ENCODE data around the gene MRAS. TPM values are rescaled to one million over a fixed set of nuclear protein-coding genes. Genes with fewer than 3 reads are reported as not detected.

MRAS gene
- polyA plus RNA-seq, 1 donor from 2014 or later = 52.8 TPM

DNA sequence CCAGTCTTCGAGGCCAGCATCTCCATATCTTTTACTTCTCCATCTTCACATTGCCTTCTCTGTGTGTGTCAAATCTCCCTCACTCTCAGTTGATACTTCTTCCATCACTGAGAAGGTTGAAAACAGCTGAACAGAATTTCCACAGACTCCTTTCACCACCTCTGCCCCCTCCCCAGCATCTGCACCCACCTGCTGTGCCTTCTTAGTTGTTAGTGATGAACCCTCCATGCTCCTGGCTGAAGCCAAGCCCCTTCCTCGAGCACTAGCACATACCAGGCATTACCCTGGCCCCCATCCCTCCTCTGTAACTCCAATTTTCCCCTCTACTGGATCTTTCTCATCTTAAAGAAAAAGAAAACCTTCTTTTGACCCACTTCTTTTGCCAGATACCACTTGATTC lies 58.2 kb downstream of the MRAS start:
- Histone ChIP-seq H3K36me3 (ENCODE audit: insufficient read depth, low read length) (peaks cover 3% of the 10 kb centered on the region), H3F3A (ENCODE audit: insufficient read depth, low read length, poor library complexity, severe bottlenecking) (no peaks in the 10 kb centered on the region)

DNA sequence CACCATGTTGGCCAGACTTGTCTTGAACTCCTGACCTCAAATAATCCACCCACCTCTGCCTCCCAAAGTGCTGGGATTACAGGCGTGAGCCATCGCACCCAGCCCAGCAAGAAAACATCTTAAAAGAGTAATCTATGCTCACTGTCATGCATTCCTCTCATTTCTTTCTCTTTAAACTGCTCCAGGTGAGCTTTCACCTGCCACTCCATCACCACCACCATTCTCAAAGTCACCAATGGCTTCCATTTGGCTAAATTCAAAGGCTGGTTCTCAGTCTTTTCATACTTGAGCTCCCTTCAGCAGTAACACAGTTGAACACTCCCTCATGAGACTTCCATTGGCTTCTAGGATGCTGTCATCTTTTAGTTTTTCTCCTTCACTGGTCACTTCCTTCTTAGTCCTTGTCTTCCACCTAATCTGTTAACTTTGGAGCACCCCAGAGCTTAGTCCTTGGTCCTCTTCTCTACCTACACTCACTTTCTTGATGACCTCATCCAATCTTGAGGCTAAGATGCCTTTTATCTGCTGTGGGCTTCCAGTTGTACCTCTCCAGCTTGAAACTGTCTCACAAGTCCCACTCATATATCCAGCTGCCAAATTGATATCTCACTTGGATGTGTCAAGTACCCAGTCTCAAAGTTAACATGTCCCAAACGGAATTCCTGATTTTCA lies 59.0 kb downstream of the MRAS start:
- Histone ChIP-seq H3K9me2 (ENCODE audit: insufficient read depth, low read length) (no peaks in the 10 kb centered on the region), H4K20me1 (ENCODE audit: insufficient read depth) (no peaks in the 10 kb centered on the region), H3K36me3 (ENCODE audit: insufficient read depth, low read length) (no peaks in the 10 kb centered on the region), H2AFZ (ENCODE audit: low read depth, low read length) (no peak overlapping the region), H3K4me2 (ENCODE audit: low read length) (no peak overlapping the region), H3K27ac (ENCODE audit: low read length) (no peak overlapping the region), H3K9ac (ENCODE audit: low read length) (no peak overlapping the region), H3K4me3 (ENCODE audit: low read length) (no peak overlapping the region), H3K9me3 (ENCODE audit: low read length) (no peaks in the 10 kb centered on the region), H3K79me2 (replicated peaks; ENCODE audit: insufficient read depth, low read length) (no peaks in the 10 kb centered on the region), H3F3A (ENCODE audit: insufficient read depth, low read length, poor library complexity, severe bottlenecking) (no peaks in the 10 kb centered on the region), H3K27me3 (ENCODE audit: insufficient read depth, low read depth, low read length) (no peaks in the 10 kb centered on the region)
- TF ChIP-seq MXI1 (conservative IDR thresholded peaks at IDR 0.05; ENCODE audit: poor library complexity, severe bottlenecking) (no peak), TAF1 (IDR thresholded peaks at IDR 0.05; ENCODE audit: low read depth) (no peak), EP300 (conservative IDR thresholded peaks at IDR 0.05; ENCODE audit: poor library complexity, severe bottlenecking) (no peak), EZH2 (IDR thresholded peaks at IDR 0.05; ENCODE audit: borderline replicate concordance, insufficient read depth, low read length, poor library complexity, severe bottlenecking) (no peak), POLR2AphosphoS5 (IDR thresholded peaks at IDR 0.05) (no peak), RAD21 (conservative IDR thresholded peaks at IDR 0.05) (no peak), SMC3 (conservative IDR thresholded peaks at IDR 0.05; ENCODE audit: poor library complexity) (no peak)
- TF ChIP-seq, protein P1, sequence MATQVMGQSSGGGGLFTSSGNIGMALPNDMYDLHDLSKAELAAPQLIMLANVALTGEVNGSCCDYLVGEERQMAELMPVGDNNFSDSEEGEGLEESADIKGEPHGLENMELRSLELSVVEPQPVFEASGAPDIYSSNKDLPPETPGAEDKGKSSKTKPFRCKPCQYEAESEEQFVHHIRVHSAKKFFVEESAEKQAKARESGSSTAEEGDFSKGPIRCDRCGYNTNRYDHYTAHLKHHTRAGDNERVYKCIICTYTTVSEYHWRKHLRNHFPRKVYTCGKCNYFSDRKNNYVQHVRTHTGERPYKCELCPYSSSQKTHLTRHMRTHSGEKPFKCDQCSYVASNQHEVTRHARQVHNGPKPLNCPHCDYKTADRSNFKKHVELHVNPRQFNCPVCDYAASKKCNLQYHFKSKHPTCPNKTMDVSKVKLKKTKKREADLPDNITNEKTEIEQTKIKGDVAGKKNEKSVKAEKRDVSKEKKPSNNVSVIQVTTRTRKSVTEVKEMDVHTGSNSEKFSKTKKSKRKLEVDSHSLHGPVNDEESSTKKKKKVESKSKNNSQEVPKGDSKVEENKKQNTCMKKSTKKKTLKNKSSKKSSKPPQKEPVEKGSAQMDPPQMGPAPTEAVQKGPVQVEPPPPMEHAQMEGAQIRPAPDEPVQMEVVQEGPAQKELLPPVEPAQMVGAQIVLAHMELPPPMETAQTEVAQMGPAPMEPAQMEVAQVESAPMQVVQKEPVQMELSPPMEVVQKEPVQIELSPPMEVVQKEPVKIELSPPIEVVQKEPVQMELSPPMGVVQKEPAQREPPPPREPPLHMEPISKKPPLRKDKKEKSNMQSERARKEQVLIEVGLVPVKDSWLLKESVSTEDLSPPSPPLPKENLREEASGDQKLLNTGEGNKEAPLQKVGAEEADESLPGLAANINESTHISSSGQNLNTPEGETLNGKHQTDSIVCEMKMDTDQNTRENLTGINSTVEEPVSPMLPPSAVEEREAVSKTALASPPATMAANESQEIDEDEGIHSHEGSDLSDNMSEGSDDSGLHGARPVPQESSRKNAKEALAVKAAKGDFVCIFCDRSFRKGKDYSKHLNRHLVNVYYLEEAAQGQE (IDR thresholded peaks at IDR 0.05; ENCODE audit: borderline replicate concordance) = no peak

More for the DNA sequence above, 58.2 kb downstream of the MRAS start:
- no peak overlapping the region for H2AFZ ChIP-seq (ENCODE audit: low read depth, low read length)
- H3K9ac ChIP-seq (ENCODE audit: low read length) = no peak overlapping the region
- no peak overlapping the region for H3K27ac ChIP-seq (ENCODE audit: low read length)
- no peak for TF ChIP-seq POLR2AphosphoS5 (IDR thresholded peaks at IDR 0.05)
- TF ChIP-seq EP300 (conservative IDR thresholded peaks at IDR 0.05; ENCODE audit: poor library complexity, severe bottlenecking) = no peak
- TF ChIP-seq, protein P2, sequence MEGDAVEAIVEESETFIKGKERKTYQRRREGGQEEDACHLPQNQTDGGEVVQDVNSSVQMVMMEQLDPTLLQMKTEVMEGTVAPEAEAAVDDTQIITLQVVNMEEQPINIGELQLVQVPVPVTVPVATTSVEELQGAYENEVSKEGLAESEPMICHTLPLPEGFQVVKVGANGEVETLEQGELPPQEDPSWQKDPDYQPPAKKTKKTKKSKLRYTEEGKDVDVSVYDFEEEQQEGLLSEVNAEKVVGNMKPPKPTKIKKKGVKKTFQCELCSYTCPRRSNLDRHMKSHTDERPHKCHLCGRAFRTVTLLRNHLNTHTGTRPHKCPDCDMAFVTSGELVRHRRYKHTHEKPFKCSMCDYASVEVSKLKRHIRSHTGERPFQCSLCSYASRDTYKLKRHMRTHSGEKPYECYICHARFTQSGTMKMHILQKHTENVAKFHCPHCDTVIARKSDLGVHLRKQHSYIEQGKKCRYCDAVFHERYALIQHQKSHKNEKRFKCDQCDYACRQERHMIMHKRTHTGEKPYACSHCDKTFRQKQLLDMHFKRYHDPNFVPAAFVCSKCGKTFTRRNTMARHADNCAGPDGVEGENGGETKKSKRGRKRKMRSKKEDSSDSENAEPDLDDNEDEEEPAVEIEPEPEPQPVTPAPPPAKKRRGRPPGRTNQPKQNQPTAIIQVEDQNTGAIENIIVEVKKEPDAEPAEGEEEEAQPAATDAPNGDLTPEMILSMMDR (IDR thresholded peaks at IDR 0.05; ENCODE audit: poor library complexity, severe bottlenecking) = no peak
- TF ChIP-seq, protein P1 (IDR thresholded peaks at IDR 0.05; ENCODE audit: borderline replicate concordance) = no peak
- no peak for TF ChIP-seq EZH2 (IDR thresholded peaks at IDR 0.05; ENCODE audit: borderline replicate concordance, insufficient read depth, low read length, poor library complexity, severe bottlenecking)
- TF ChIP-seq TAF1 (IDR thresholded peaks at IDR 0.05; ENCODE audit: low read depth) = no peak
- TF ChIP-seq RAD21 (conservative IDR thresholded peaks at IDR 0.05) = no peak
- no peak for TF ChIP-seq SMC3 (conservative IDR thresholded peaks at IDR 0.05; ENCODE audit: poor library complexity)
- TF ChIP-seq MXI1 (conservative IDR thresholded peaks at IDR 0.05; ENCODE audit: poor library complexity, severe bottlenecking) = no peak
- H4K20me1 ChIP-seq (ENCODE audit: insufficient read depth) = no peaks in the 10 kb centered on the region
- no peak overlapping the region for H3K4me2 ChIP-seq (ENCODE audit: low read length)
- H3K9me3 ChIP-seq (ENCODE audit: low read length) = no peaks in the 10 kb centered on the region
- no peaks in the 10 kb centered on the region for H3K9me2 ChIP-seq (ENCODE audit: insufficient read depth, low read length)
- H3K27me3 ChIP-seq (ENCODE audit: insufficient read depth, low read depth, low read length) = no peaks in the 10 kb centered on the region
- H3K4me3 ChIP-seq (ENCODE audit: low read length) = no peak overlapping the region
- H3K79me2 ChIP-seq (replicated peaks; ENCODE audit: insufficient read depth, low read length) = no peaks in the 10 kb centered on the region
